ENCODE measurements around the gene FERMT3.

GRCh38 chr11:64231546-64231945, 25.0 kb downstream of the FERMT3 start:
- TF ChIP-seq POLR2AphosphoS5 (IDR thresholded peaks at IDR 0.05; ENCODE audit: borderline replicate concordance, low read depth, low read length), result no peak
- TF ChIP-seq EZH2 (IDR thresholded peaks at IDR 0.05), result no peak
